DND-41 (cell line): ENCODE results near the gene RPL11.

Experiments
- ATAC-seq: fragments of 200-7000 bp; cut with Tn5 transposase; 3 replicates; pipeline ENCODE4 v1.9.1; 2021; ENCODE audit warnings: low read depth; ENCODE audit not compliant: insufficient read depth
- DNase-seq: peaks from one replicate; pipeline ENCODE4 v3.0.0-alpha.2; 2020
- H2AFZ ChIP-seq: 2 replicates; pipeline ENCODE4 v1.6.0; 2012; ENCODE audit warnings: low read depth, low read length
- H3K27ac ChIP-seq: 2 replicates; pipeline ENCODE4 v1.5.1; 2012; ENCODE audit warnings: low read length, inconsistent platforms
- H3K27me3 ChIP-seq: fragments of 200-600 bp; sonication (generic); 2 replicates; pipeline ENCODE4 v1.6.0; 2012; ENCODE audit warnings: low read length, mild to moderate bottlenecking, inconsistent platforms; ENCODE audit not compliant: insufficient read depth, poor library complexity
- H3K36me3 ChIP-seq: 2 replicates; pipeline ENCODE4 v1.5.1; 2012; ENCODE audit warnings: low read length, inconsistent platforms; ENCODE audit not compliant: insufficient read depth
- H3K4me1 ChIP-seq: 2 replicates; pipeline ENCODE4 v1.5.1; 2012; ENCODE audit warnings: mild to moderate bottlenecking, low read length; ENCODE audit not compliant: insufficient read depth
- H3K4me2 ChIP-seq: 2 replicates; pipeline ENCODE4 v1.6.0; 2012; ENCODE audit warnings: mild to moderate bottlenecking, moderate library complexity, low read length, inconsistent platforms; ENCODE audit not compliant: insufficient read depth
- H3K4me3 ChIP-seq, 2 experiments: fragments of 200-600 bp in 1 of 2; shearing (Covaris generic) in 1 of 2; 2 replicates each; pipeline ENCODE4 v1.5.1; 2012 to 2016; ENCODE audit warnings: inconsistent platforms in 2 of 2, low read length in 2 of 2, mild to moderate bottlenecking in 2 of 2, low read depth in 1 of 2, moderate library complexity in 1 of 2
- H3K79me2 ChIP-seq: 2 replicates; pipeline ENCODE4 v1.6.0; 2012; ENCODE audit warnings: low read length, inconsistent platforms; ENCODE audit not compliant: insufficient read depth
- H3K9ac ChIP-seq: 2 replicates; pipeline ENCODE4 v1.6.0; 2012; ENCODE audit warnings: low read depth, mild to moderate bottlenecking, inconsistent platforms, low read length, moderate library complexity
- H3K9me3 ChIP-seq: 2 replicates; pipeline ENCODE4 v1.5.1; 2012; ENCODE audit warnings: low read length, moderate library complexity, mild to moderate bottlenecking, inconsistent platforms; ENCODE audit not compliant: insufficient read depth, severe bottlenecking
- H4K20me1 ChIP-seq: 2 replicates; pipeline ENCODE4 v1.6.0; 2012; ENCODE audit warnings: low read length; ENCODE audit not compliant: insufficient read depth
- EZH2 ChIP-seq: IDR thresholded peaks from 3 replicates; pipeline ENCODE4 v1.6.1; 2012; ENCODE audit warnings: borderline replicate concordance, low read depth, mild to moderate bottlenecking, moderate library complexity, low read length, inconsistent platforms; ENCODE audit not compliant: severe bottlenecking
- TF ChIP-seq, protein P1 (sequence below): IDR thresholded peaks from 2 replicates; pipeline ENCODE4 v1.5.1; 2012; ENCODE audit warnings: borderline replicate concordance, low read length, moderate library complexity, mild to moderate bottlenecking; ENCODE audit not compliant: poor library complexity, severe bottlenecking; ENCODE audit errors: extremely low read depth

RPL11 gene

DNA sequence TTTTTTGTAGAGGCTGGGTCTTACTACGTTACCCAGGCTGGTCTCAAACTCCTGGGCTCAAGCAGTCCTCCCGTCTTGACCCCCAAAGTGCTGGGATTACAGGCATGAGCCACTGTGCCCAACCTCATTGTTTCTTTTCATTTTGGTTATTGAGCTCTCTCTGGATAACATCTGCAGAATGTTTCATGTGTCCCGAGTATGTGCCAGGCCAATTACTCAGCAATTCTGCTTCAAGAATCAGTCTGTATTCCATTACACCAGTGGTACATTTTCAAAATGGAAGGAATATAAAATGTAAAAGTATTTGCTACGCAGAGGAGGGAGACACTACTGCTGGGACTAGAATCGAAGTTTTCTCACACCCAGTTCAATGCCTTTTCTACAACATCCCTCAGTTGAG lies 50.0 kb downstream of the RPL11 start:
- peaks cover 17% of the 10 kb centered on the region for H4K20me1 ChIP-seq
- peaks cover 15% of the 10 kb centered on the region for H3K36me3 ChIP-seq
- ATAC-seq: no peak
- TF ChIP-seq, protein P1, sequence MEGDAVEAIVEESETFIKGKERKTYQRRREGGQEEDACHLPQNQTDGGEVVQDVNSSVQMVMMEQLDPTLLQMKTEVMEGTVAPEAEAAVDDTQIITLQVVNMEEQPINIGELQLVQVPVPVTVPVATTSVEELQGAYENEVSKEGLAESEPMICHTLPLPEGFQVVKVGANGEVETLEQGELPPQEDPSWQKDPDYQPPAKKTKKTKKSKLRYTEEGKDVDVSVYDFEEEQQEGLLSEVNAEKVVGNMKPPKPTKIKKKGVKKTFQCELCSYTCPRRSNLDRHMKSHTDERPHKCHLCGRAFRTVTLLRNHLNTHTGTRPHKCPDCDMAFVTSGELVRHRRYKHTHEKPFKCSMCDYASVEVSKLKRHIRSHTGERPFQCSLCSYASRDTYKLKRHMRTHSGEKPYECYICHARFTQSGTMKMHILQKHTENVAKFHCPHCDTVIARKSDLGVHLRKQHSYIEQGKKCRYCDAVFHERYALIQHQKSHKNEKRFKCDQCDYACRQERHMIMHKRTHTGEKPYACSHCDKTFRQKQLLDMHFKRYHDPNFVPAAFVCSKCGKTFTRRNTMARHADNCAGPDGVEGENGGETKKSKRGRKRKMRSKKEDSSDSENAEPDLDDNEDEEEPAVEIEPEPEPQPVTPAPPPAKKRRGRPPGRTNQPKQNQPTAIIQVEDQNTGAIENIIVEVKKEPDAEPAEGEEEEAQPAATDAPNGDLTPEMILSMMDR: no peak
- no peak for TF ChIP-seq EZH2
- H3K4me3 ChIP-seq: no peak overlapping the region
- no peak overlapping the region for H3K9ac ChIP-seq
- DNase-seq: no peak
- H3K4me2 ChIP-seq: no peak overlapping the region
- peaks cover 39% of the 10 kb centered on the region for H3K79me2 ChIP-seq
- H3K4me1 ChIP-seq: peaks cover 26% of the 10 kb centered on the region
- H3K27me3 ChIP-seq: no peaks in the 10 kb centered on the region
- H3K9me3 ChIP-seq: no peaks in the 10 kb centered on the region
- H3K27ac ChIP-seq: no peak overlapping the region
- 0 out of 2 replicates have a peak overlapping the region, but pooled peaks have one; percentile 88 for H2AFZ ChIP-seq

DNA sequence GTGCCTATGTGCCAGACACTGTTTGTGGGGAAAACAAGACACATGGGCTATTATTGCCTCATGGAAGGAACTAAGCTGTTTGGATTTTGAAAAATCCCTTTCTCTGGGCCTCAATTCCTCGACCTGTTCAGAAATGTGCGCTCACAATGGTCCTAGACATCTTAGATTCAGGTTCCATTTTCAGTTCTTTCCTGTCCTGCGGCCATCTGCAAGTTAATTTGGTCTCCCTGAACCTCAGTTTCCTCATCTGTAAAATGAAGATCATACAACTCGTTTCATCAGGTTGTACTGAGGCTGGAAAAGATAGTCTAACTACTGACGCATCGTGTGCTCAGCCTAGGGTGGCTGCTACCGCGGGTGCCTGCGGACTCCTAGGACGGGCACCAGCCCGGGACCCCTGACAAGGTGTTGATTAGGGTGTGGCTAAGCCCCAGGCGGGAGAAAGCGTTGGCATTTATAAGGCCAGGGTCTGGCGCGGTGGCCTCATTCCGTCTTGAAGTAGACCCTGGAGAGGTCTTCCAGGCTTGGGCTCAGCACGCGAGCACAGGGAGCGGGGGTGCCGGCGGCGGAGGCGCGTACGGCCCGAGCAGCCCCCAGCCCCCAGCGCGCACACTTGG lies 51.2 kb downstream of the RPL11 start:
- ATAC-seq: no peak; the same call in 2 of the 3 replicates
- H3K4me2 ChIP-seq: peak overlapping the region; percentile 84

DNA sequence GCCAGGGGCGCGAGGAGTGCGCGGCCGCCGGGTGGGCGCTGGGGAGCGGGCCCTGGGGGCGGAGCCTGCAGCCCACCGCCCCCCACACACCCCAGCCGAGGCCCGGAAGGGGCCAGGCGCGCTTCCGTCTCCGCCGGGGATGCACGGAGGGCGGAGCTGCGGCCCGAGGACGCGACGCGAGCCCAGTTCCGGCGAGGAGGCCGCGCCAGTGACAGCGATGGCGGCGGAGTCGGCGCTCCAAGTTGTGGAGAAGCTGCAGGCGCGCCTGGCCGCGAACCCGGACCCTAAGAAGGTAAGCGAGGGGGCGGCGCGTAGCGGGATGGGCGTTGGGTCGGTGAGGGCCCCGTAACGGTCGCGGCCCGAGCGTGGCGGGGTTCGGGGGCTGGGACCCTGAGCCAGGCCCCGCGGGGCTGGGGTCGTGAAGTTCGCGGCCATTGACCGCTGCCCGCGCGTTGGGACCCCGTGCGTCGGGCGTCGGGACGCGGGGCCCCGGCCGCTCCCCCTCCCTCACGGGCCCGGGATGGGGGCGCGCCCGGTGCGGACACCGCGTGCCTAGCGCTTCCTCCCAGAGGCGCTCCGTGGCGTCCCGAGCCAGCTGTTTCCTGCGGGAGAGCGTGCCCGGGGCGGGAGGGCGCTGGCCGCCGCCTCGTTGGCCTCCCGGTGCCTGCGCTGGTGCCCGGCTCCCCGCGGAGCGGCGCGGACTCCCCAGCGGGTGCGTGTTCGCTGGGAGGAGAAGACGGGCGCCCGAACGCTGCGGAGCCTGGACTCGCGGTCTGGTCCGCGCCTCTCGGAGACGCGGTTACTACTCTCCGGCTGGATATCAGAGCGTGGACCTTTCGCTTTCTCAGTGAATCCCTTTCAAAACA lies 51.9 kb downstream of the RPL11 start, which contains the start of gene ELOA:
Gene ELOA (plus strand): TSS at position 185 of the 866 bp plus-strand sequence. CDS start 33 bp downstream, at position 218.
- Histone ChIP-seq H3K79me2 (peaks cover 58% of the 10 kb centered on the region), H3K27me3 (no peaks in the 10 kb centered on the region), H3K4me2 (peak within 1 kb of the TSS; percentile 84), H3K4me3 (peak within 1 kb of the TSS; percentile 97 to 98), H3K36me3 (peaks cover 25% of the 10 kb centered on the region), H3K4me1 (peaks cover 35% of the 10 kb centered on the region), H4K20me1 (peaks cover 37% of the 10 kb centered on the region), H3K27ac (peak within 1 kb of the TSS; percentile 85), H3K9me3 (no peaks in the 10 kb centered on the region), H3K9ac (peak within 1 kb of the TSS; percentile 94), H2AFZ (peak within 1 kb of the TSS; percentile 88)
- TF ChIP-seq EZH2: no peak
- TF ChIP-seq, protein P1: peak; percentile 2
- ATAC-seq: peak; percentile 95
- peak; percentile 85 for DNase-seq

More for the DNA sequence above, 51.2 kb downstream of the RPL11 start:
- H3K27ac ChIP-seq: peak overlapping the region; percentile 85
- peak overlapping the region; percentile 97 to 98; a peak in 3 of 4 replicates for H3K4me3 ChIP-seq
- H3K36me3 ChIP-seq: peaks cover 25% of the 10 kb centered on the region
- peaks cover 29% of the 10 kb centered on the region for H4K20me1 ChIP-seq
- H3K9ac ChIP-seq: peak overlapping the region; percentile 94
- peaks cover 51% of the 10 kb centered on the region for H3K79me2 ChIP-seq
- peaks cover 35% of the 10 kb centered on the region for H3K4me1 ChIP-seq
- no peaks in the 10 kb centered on the region for H3K9me3 ChIP-seq
- H3K27me3 ChIP-seq: no peaks in the 10 kb centered on the region
- DNase-seq: no peak
- TF ChIP-seq EZH2: no peak
- TF ChIP-seq, protein P1: no peak
- H2AFZ ChIP-seq: peak overlapping the region; percentile 88
